HG03521 (cell line): ENCODE data around the gene LMBR1.

ENCODE experiments used
- ATAC-seq: cut with Tn5 transposase; IDR thresholded peaks from one replicate; pipeline ENCODE4 v1.9.1; 2021; ENCODE audit warnings: mild to moderate bottlenecking, moderate library complexity; ENCODE audit not compliant: unreplicated experiment

LMBR1 gene

GRCh38 chr7:156764016-156764669 lies 128.8 kb downstream of the LMBR1 start:
- ATAC-seq, result no peak

- no peak for ATAC-seq
These were observed 133.3 kb downstream of the LMBR1 start for GRCh38 chr7:156759579-156760202.

GRCh38 chr7:156759143-156759542 lies 133.8 kb downstream of the LMBR1 start:
- ATAC-seq, result no peak

- no peak for ATAC-seq
These were observed 138.8 kb downstream of the LMBR1 start for GRCh38 chr7:156754201-156754600.

GRCh38 chr7:156753630-156754029 lies 139.4 kb downstream of the LMBR1 start:
- no peak for ATAC-seq

GRCh38 chr7:156753229-156753560 lies 139.8 kb downstream of the LMBR1 start:
- no peak for ATAC-seq

GRCh38 chr7:156752367-156753228 lies 140.4 kb downstream of the LMBR1 start:
- no peak for ATAC-seq

- peak; percentile 83 for ATAC-seq
These were observed 141.7 kb downstream of the LMBR1 start for GRCh38 chr7:156751319-156751718.

GRCh38 chr7:156747718-156748117 lies 145.3 kb downstream of the LMBR1 start:
- no peak for ATAC-seq

GRCh38 chr7:156746891-156747290 lies 146.1 kb downstream of the LMBR1 start:
- ATAC-seq, result no peak

GRCh38 chr7:156739596-156739995 lies 153.4 kb downstream of the LMBR1 start:
- no peak for ATAC-seq

- ATAC-seq, result no peak
These were observed 157.1 kb downstream of the LMBR1 start for GRCh38 chr7:156735851-156736250.

GRCh38 chr7:156733638-156734037 lies 159.3 kb downstream of the LMBR1 start:
- no peak for ATAC-seq

- ATAC-seq, result no peak
These were observed 160.8 kb downstream of the LMBR1 start for GRCh38 chr7:156732091-156732625.

GRCh38 chr7:156731651-156732050 lies 161.3 kb downstream of the LMBR1 start:
- ATAC-seq, result no peak

GRCh38 chr7:156725936-156726335 lies 167.0 kb downstream of the LMBR1 start:
- ATAC-seq, result no peak

- ATAC-seq, result no peak
These were observed 167.9 kb downstream of the LMBR1 start for GRCh38 chr7:156725073-156725472.

- ATAC-seq, result no peak
These were observed 170.7 kb downstream of the LMBR1 start for GRCh38 chr7:156722043-156722826.

- ATAC-seq, result no peak
These were observed 189.1 kb downstream of the LMBR1 start for GRCh38 chr7:156703773-156704482.

- ATAC-seq, result no peak
These were observed 189.8 kb downstream of the LMBR1 start for GRCh38 chr7:156703209-156703608.
